RKO (cell line): ENCODE measurements around the gene CACYBP.
"Not testable (repeated sequence)": the region's sequence is repeated elsewhere in the genome, so short reads cannot be mapped to it uniquely, and the experiment has no call there.

ENCODE experiments used
- DNase-seq: peaks from one replicate; pipeline ENCODE4 v3.0.0-alpha.2; 2016; ENCODE audit warnings: low spot score

The CACYBP gene

GRCh38 chr1:175013445-175013844 lies 13.7 kb downstream of the CACYBP start:
- DNase-seq, result no peak

GRCh38 chr1:175015243-175015642 lies 15.5 kb downstream of the CACYBP start:
- peak; percentile 25 for DNase-seq

GRCh38 chr1:175019524-175019923 lies 19.8 kb downstream of the CACYBP start:
- DNase-seq, result no peak

- peak; percentile 96 for DNase-seq
These were observed 23.5 kb downstream of the CACYBP start, which contains the start of gene MRPS14 for GRCh38 chr1:175023043-175023921. Gene MRPS14 (minus strand): TSS chr1:175023425. CDS start chr1:175023408, 17 bp downstream.

GRCh38 chr1:175023922-175024242 lies 24.1 kb downstream of the CACYBP start:
- DNase-seq, result not testable (repeated sequence)

- no peak for DNase-seq
These were observed 25.0 kb downstream of the CACYBP start for GRCh38 chr1:175024773-175025172.

- DNase-seq, result no peak
These were observed 34.2 kb downstream of the CACYBP start for GRCh38 chr1:175033953-175034352.

- DNase-seq, result no peak
These were observed 35.0 kb downstream of the CACYBP start for GRCh38 chr1:175034775-175035174.

- DNase-seq, result no peak
These were observed 36.1 kb downstream of the CACYBP start for GRCh38 chr1:175035865-175036264.

GRCh38 chr1:175036476-175036875 lies 36.7 kb downstream of the CACYBP start:
- no peak for DNase-seq

- no peak for DNase-seq
These were observed 37.7 kb downstream of the CACYBP start for GRCh38 chr1:175037416-175037815.

GRCh38 chr1:175040324-175040879 lies 40.7 kb downstream of the CACYBP start:
- no peak for DNase-seq

- no peak for DNase-seq
These were observed 42.9 kb downstream of the CACYBP start for GRCh38 chr1:175042650-175043049.

- DNase-seq, result no peak
These were observed 44.1 kb downstream of the CACYBP start for GRCh38 chr1:175043824-175044223.

GRCh38 chr1:175044591-175044990 lies 44.8 kb downstream of the CACYBP start:
- not testable (repeated sequence) for DNase-seq

- DNase-seq, result no peak
These were observed 45.4 kb downstream of the CACYBP start for GRCh38 chr1:175045097-175045496.

GRCh38 chr1:175045519-175045918 lies 45.8 kb downstream of the CACYBP start:
- DNase-seq, result no peak

GRCh38 chr1:175050992-175051391 lies 51.2 kb downstream of the CACYBP start:
- DNase-seq, result no peak

- DNase-seq, result no peak
These were observed 55.0 kb downstream of the CACYBP start for GRCh38 chr1:175054736-175055135.
